Vagina (tissue), 2 donors: ENCODE data around the gene TTC22. TPM values are rescaled to one million over a fixed set of nuclear protein-coding genes. Genes with fewer than 3 reads are reported as not detected.

ENCODE experiments used
- DNase-seq, 2 donors: peaks; one replicate each; pipeline ENCODE4 v3.0.0-alpha.2; 2017; ENCODE audit errors: extremely low spot score in 2 of 2
- H3K27ac ChIP-seq: fragments of 200-600 bp; sonication (generic); one replicate; pipeline ENCODE4 v1.5.1; 2019
- H3K27me3 ChIP-seq: fragments of 200-600 bp; sonication (generic); one replicate; pipeline ENCODE4 v1.5.1; 2019
- H3K36me3 ChIP-seq, 2 donors: fragments of 200-600 bp; sonication (generic); one replicate each; pipeline ENCODE4 v1.5.1; 2017 to 2019
- H3K4me1 ChIP-seq: fragments of 200-600 bp; sonication (generic); one replicate; pipeline ENCODE4 v1.5.1; 2019
- H3K4me3 ChIP-seq, 2 donors: fragments of 200-600 bp; sonication (generic); 1 replicate in 1 of 2; 2 replicates in 1 of 2; pipeline ENCODE4 v1.5.1; 2016 to 2019
- H3K9me3 ChIP-seq: fragments of 200-600 bp; sonication (generic); one replicate; pipeline ENCODE4 v1.5.1; 2019
- CTCF ChIP-seq, 3 experiments: fragments of 450-650 bp in 2 of 3; fragments of 200-600 bp in 1 of 3; sonication (generic) in 1 of 3; IDR thresholded peaks; one replicate each; pipeline ENCODE4 v1.5.1; 2017 to 2019; ENCODE audit warnings: antibody characterized with exemption in 3 of 3, mild to moderate bottlenecking in 2 of 3, moderate library complexity in 2 of 3
- POLR2A ChIP-seq, 2 donors: fragments of 450-650 bp; IDR thresholded peaks; one replicate each; pipeline ENCODE4 v1.6.1; 2017; ENCODE audit warnings: antibody characterized with exemption in 2 of 2, mild to moderate bottlenecking in 2 of 2, moderate library complexity in 2 of 2
- POLR2AphosphoS5 ChIP-seq, 2 donors: sonication (generic); formaldehyde crosslinking; IDR thresholded peaks; one replicate each; pipeline ENCODE4 v1.9.0; 2017; ENCODE audit warnings: antibody characterized with exemption in 2 of 2, mild to moderate bottlenecking in 2 of 2, low read depth in 1 of 2; ENCODE audit not compliant: insufficient read depth in 1 of 2
- intact Hi-C: fragments of 100-400 bp; cut with DNase I; formaldehyde crosslinking; loops from one replicate; pipeline ENCODE4 v1.15.1; 2023
- total RNA-seq: library from RNA; depleted of rRNA; stranded (reverse); fragments of >200 nt; gene quantifications from one replicate; pipeline ENCODE4 v1.2.3, GENCODE V29; 2016

Gene TTC22
- total RNA-seq, 1 donor from 2014 or later: 43.5 TPM

GRCh38 chr1:54772951-54773350, 28.2 kb downstream of the TTC22 start:
- H3K36me3 ChIP-seq: no peaks in the 10 kb centered on the region
- H3K4me1 ChIP-seq: no peaks in the 10 kb centered on the region
- no peak for TF ChIP-seq POLR2A (IDR thresholded peaks at IDR 0.05)
- TF ChIP-seq POLR2AphosphoS5 (IDR thresholded peaks at IDR 0.05; ENCODE audit: insufficient read depth in 1 of 2, low read depth in 1 of 2): no peak
- no peak for TF ChIP-seq CTCF (IDR thresholded peaks at IDR 0.05)
- no peaks in the 10 kb centered on the region for H3K27me3 ChIP-seq
- H3K27ac ChIP-seq: no peak overlapping the region
- DNase-seq: no peak
- H3K4me3 ChIP-seq: no peak overlapping the region
- no peaks in the 10 kb centered on the region for H3K9me3 ChIP-seq
- intact Hi-C loops: no loop called here

GRCh38 chr1:54768093-54768492, 33.0 kb downstream of the TTC22 start:
- no peak for DNase-seq
- Histone ChIP-seq H3K4me3 (no peak overlapping the region), H3K36me3 (no peaks in the 10 kb centered on the region), H3K27me3 (no peaks in the 10 kb centered on the region), H3K27ac (no peak overlapping the region), H3K4me1 (peaks cover 11% of the 10 kb centered on the region), H3K9me3 (no peaks in the 10 kb centered on the region)
- TF ChIP-seq POLR2AphosphoS5 (IDR thresholded peaks at IDR 0.05; ENCODE audit: insufficient read depth in 1 of 2, low read depth in 1 of 2): no peak
- TF ChIP-seq POLR2A (IDR thresholded peaks at IDR 0.05): no peak
- TF ChIP-seq CTCF (IDR thresholded peaks at IDR 0.05): no peak
- intact Hi-C loops: no loop called here

GRCh38 chr1:54767526-54767925, 33.6 kb downstream of the TTC22 start:
- H3K36me3 ChIP-seq: no peaks in the 10 kb centered on the region
- no peak for DNase-seq
- intact Hi-C loops: no loop called here
- H3K27ac ChIP-seq: no peak overlapping the region
- H3K27me3 ChIP-seq: no peaks in the 10 kb centered on the region
- H3K4me3 ChIP-seq: no peak overlapping the region
- no peak for TF ChIP-seq CTCF (IDR thresholded peaks at IDR 0.05)
- TF ChIP-seq POLR2A (IDR thresholded peaks at IDR 0.05): no peak
- no peak for TF ChIP-seq POLR2AphosphoS5 (IDR thresholded peaks at IDR 0.05; ENCODE audit: insufficient read depth in 1 of 2, low read depth in 1 of 2)
- peaks cover 15% of the 10 kb centered on the region for H3K4me1 ChIP-seq
- no peaks in the 10 kb centered on the region for H3K9me3 ChIP-seq

GRCh38 chr1:54766726-54767125, 34.4 kb downstream of the TTC22 start:
- Histone ChIP-seq H3K27ac (no peak overlapping the region), H3K27me3 (no peaks in the 10 kb centered on the region), H3K4me1 (peaks cover 15% of the 10 kb centered on the region), H3K36me3 (no peaks in the 10 kb centered on the region), H3K4me3 (no peak overlapping the region), H3K9me3 (no peaks in the 10 kb centered on the region)
- intact Hi-C loops: no loop called here
- TF ChIP-seq POLR2A (IDR thresholded peaks at IDR 0.05): no peak
- no peak for TF ChIP-seq POLR2AphosphoS5 (IDR thresholded peaks at IDR 0.05; ENCODE audit: insufficient read depth in 1 of 2, low read depth in 1 of 2)
- no peak for TF ChIP-seq CTCF (IDR thresholded peaks at IDR 0.05)
- no peak for DNase-seq

- H3K27ac ChIP-seq: peak overlapping the region; percentile 32
- peak overlapping the region; percentile 46 to 61 for H3K4me3 ChIP-seq
Observed at GRCh38 chr1:54764922-54765561, 36.1 kb downstream of the TTC22 start.

More at GRCh38 chr1:54764922-54765561, 36.1 kb downstream of the TTC22 start:
- Histone ChIP-seq H3K36me3 (no peaks in the 10 kb centered on the region), H3K4me1 (peaks cover 15% of the 10 kb centered on the region), H3K27me3 (no peaks in the 10 kb centered on the region), H3K9me3 (no peaks in the 10 kb centered on the region)
- intact Hi-C loops: no loop called here
- DNase-seq: no peak
- TF ChIP-seq POLR2AphosphoS5 (IDR thresholded peaks at IDR 0.05; ENCODE audit: insufficient read depth in 1 of 2, low read depth in 1 of 2) (no peak), POLR2A (IDR thresholded peaks at IDR 0.05) (no peak), CTCF (IDR thresholded peaks at IDR 0.05) (no peak)
